HCT116 (cell line): ENCODE results near the gene COL5A2. TPM values are rescaled to one million over a fixed set of nuclear protein-coding genes. Genes with fewer than 3 reads are reported as not detected.

Experiments
- ATAC-seq: fragments of 200-7000 bp; cut with Tn5 transposase; 2 replicates; pipeline ENCODE4 v1.9.1; 2020; ENCODE audit warnings: mild to moderate bottlenecking, moderate library complexity
- BruUV-seq: library from RNA; stranded (reverse); fragments of 400-500 nt; replicated peaks from 2 replicates; lab custom pipeline; 2021; lab: Mats Ljungman, UMichigan
- CTCF ChIA-PET: fragments of 300-600 bp; sonication (Branson Sonifier 250); formaldehyde crosslinking; loops from one replicate; lab custom pipeline; 2021; ENCODE audit warnings: antibody characterized with exemption; lab: Charles Lee
- POLR2A ChIA-PET: fragments of 300-600, 350-600 bp; sonication (Branson Sonifier 250); formaldehyde crosslinking; loops from one replicate; lab custom pipeline; 2021; ENCODE audit warnings: antibody characterized with exemption; lab: Charles Lee
- RAD21 ChIA-PET, 2 experiments: fragments of 300-600 bp; sonication (Branson Sonifier 250); formaldehyde crosslinking; loops; one replicate each; lab custom pipeline; 2023; ENCODE audit warnings: low total read pairs in 2 of 2; ENCODE audit not compliant: uncharacterized antibody in 2 of 2, unreplicated experiment in 2 of 2, low non-redundant PET in 1 of 2; lab: Charles Lee
- DNase-seq: peaks from one replicate; pipeline ENCODE4 v3.0.0-alpha.2; 2010; ENCODE audit warnings: low read depth, low spot score
- H2AFZ ChIP-seq: fragments of 200-600 bp; shearing (Covaris generic), sonication (generic); 2 replicates; pipeline ENCODE4 v1.6.1; 2017; ENCODE audit warnings: low read depth, mixed run types, mixed read lengths, antibody characterized with exemption, low read length; ENCODE audit not compliant: poor library complexity, severe bottlenecking
- H3K27ac ChIP-seq: 2 replicates; pipeline ENCODE4 v1.5.1; 2012; ENCODE audit warnings: low read depth, low read length
- H3K27me3 ChIP-seq: fragments of 200-600 bp; sonication (generic); 2 replicates; pipeline ENCODE4 v1.6.1; 2016; ENCODE audit warnings: mixed run types, low read length, mixed read lengths; ENCODE audit not compliant: insufficient read depth
- H3K36me3 ChIP-seq, 2 experiments: fragments of 200-500 bp in 1 of 2; fragments of 200-600 bp in 1 of 2; sonication (Bioruptor generic) in 1 of 2; sonication (generic) in 1 of 2; 2 replicates each; pipeline versions ENCODE4 v1.5.1 to v1.6.1; 2014 to 2016; ENCODE audit warnings: low read length in 2 of 2, inconsistent platforms in 1 of 2, mixed read lengths in 1 of 2, mixed run types in 1 of 2; ENCODE audit not compliant: insufficient read depth in 2 of 2, control insufficient read depth in 1 of 2
- H3K4me1 ChIP-seq, 2 experiments: fragments of 200-600 bp in 1 of 2; sonication (generic) in 1 of 2; 2 replicates each; pipeline versions ENCODE4 v1.5.1 to v1.6.1; 2012 to 2017; ENCODE audit warnings: low read length in 2 of 2, inconsistent platforms in 1 of 2, mild to moderate bottlenecking in 1 of 2, mixed read lengths in 1 of 2, mixed run types in 1 of 2, moderate library complexity in 1 of 2; ENCODE audit not compliant: insufficient read depth in 2 of 2, control insufficient read depth in 1 of 2
- H3K4me2 ChIP-seq: fragments of 200-600 bp; sonication (generic); 2 replicates; pipeline ENCODE4 v1.6.1; 2017; ENCODE audit warnings: mixed run types, low read length, mixed read lengths
- H3K4me3 ChIP-seq, 2 experiments: fragments of 200-600 bp in 1 of 2; sonication (generic) in 1 of 2; replicated peaks in 1 of 2; 2 replicates each; pipeline ENCODE4 v1.5.1; 2011 to 2016; ENCODE audit warnings: low read length in 2 of 2, control low read depth in 1 of 2, low read depth in 1 of 2, mild to moderate bottlenecking in 1 of 2, mixed read lengths in 1 of 2, mixed run types in 1 of 2
- H3K79me2 ChIP-seq: fragments of 200-600 bp; sonication (generic); 2 replicates; pipeline ENCODE4 v1.6.1; 2017; ENCODE audit warnings: mild to moderate bottlenecking, mixed run types, low read length, moderate library complexity, mixed read lengths; ENCODE audit not compliant: insufficient read depth
- H3K9ac ChIP-seq: fragments of 200-600 bp; sonication (generic); 2 replicates; pipeline ENCODE4 v1.6.1; 2016; ENCODE audit warnings: low read length, mixed read lengths
- H3K9me2 ChIP-seq: fragments of 200-600 bp; sonication (generic), shearing (Covaris generic); 2 replicates; pipeline ENCODE4 v1.6.1; 2017; ENCODE audit warnings: mixed run types, mild to moderate bottlenecking, moderate library complexity; ENCODE audit not compliant: insufficient read depth
- H3K9me3 ChIP-seq, 2 experiments: fragments of 200-500 bp in 1 of 2; fragments of 200-600 bp in 1 of 2; sonication (Bioruptor generic) in 1 of 2; sonication (generic) in 1 of 2; 2 replicates each; pipeline ENCODE4 v1.6.1; 2014 to 2017; ENCODE audit warnings: low read length in 2 of 2, mixed read lengths in 2 of 2, inconsistent platforms in 1 of 2, low read depth in 1 of 2, mild to moderate bottlenecking in 1 of 2, mixed run types in 1 of 2, moderate library complexity in 1 of 2; ENCODE audit not compliant: control insufficient read depth in 1 of 2, insufficient read depth in 1 of 2
- H4K20me1 ChIP-seq: fragments of 200-600 bp; sonication (generic), shearing (Covaris generic); 2 replicates; pipeline ENCODE4 v1.6.1; 2017; ENCODE audit warnings: mixed run types, mild to moderate bottlenecking, moderate library complexity; ENCODE audit not compliant: insufficient read depth
- CBX3 ChIP-seq: IDR thresholded peaks from 2 replicates; pipeline ENCODE4 v1.6.1; 2012; ENCODE audit warnings: low read depth
- CEBPB ChIP-seq: IDR thresholded peaks from 2 replicates; pipeline ENCODE4 v1.6.1; 2012; ENCODE audit warnings: low read depth
- EGR1 ChIP-seq: IDR thresholded peaks from 2 replicates; pipeline ENCODE4 v1.6.1; 2012; ENCODE audit warnings: low read depth
- ELF1 ChIP-seq: IDR thresholded peaks from 2 replicates; pipeline ENCODE4 v1.6.1; 2012; ENCODE audit warnings: low read depth, borderline replicate concordance
- JUND ChIP-seq: IDR thresholded peaks from 2 replicates; pipeline ENCODE4 v1.6.1; 2012
- MAX ChIP-seq: IDR thresholded peaks from 2 replicates; pipeline ENCODE4 v1.6.1; 2012
- POLR2A ChIP-seq: IDR thresholded peaks from 2 replicates; pipeline ENCODE4 v1.7.0; 2011; ENCODE audit warnings: borderline replicate concordance; ENCODE audit not compliant: insufficient read depth, insufficient read length; ENCODE audit errors: extremely low read depth
- POLR2AphosphoS5 ChIP-seq: IDR thresholded peaks from 2 replicates; pipeline ENCODE4 v1.6.1; 2011; ENCODE audit warnings: mild to moderate bottlenecking, low read depth, low read length, moderate library complexity
- RAD21 ChIP-seq: IDR thresholded peaks from 2 replicates; pipeline ENCODE4 v1.6.1; 2012; ENCODE audit warnings: low read depth, mild to moderate bottlenecking
- TCF7L2 ChIP-seq: IDR thresholded peaks from 2 replicates; pipeline ENCODE4 v1.7.0; 2011; ENCODE audit warnings: borderline replicate concordance, inconsistent platforms; ENCODE audit not compliant: insufficient read depth, insufficient read length; ENCODE audit errors: extremely low read depth
- ZFX ChIP-seq: fragments of 450-650 bp; IDR thresholded peaks from 2 replicates; pipeline ENCODE4 v1.6.1; 2017
- ZNF274 ChIP-seq: fragments of 200-500 bp; sonication (Bioruptor generic); IDR thresholded peaks from 2 replicates; pipeline ENCODE4 v1.6.1; 2014; ENCODE audit warnings: mild to moderate bottlenecking, low read depth, low read length, inconsistent platforms
- intact Hi-C: fragments of 100-400 bp; cut with micrococcal nuclease; formaldehyde crosslinking; loops from 2 replicates; pipeline ENCODE4 v1.10.0; 2022
- total RNA-seq: library from RNA; stranded (reverse); gene quantifications from one replicate; pipeline ENCODE4 v1.2.1, GENCODE V29; 2021; ENCODE audit not compliant: unreplicated experiment
- TF ChIP-seq, protein P1 (sequence below): IDR thresholded peaks from 2 replicates; pipeline ENCODE4 v1.6.1; 2011; ENCODE audit warnings: mild to moderate bottlenecking, low read length, moderate library complexity; ENCODE audit not compliant: insufficient replicate concordance; ENCODE audit errors: extremely low read depth
- TF ChIP-seq, protein P2 (sequence below): IDR thresholded peaks from 2 replicates; pipeline ENCODE4 v1.6.1; 2012
- TF ChIP-seq, protein P3 (sequence below), 3 experiments: fragments of 200-600 bp in 1 of 3; sonication (generic) in 1 of 3; IDR thresholded peaks in 2 of 3; conservative IDR thresholded peaks in 1 of 3; 2 replicates each; pipeline ENCODE4 v1.5.1; 2012 to 2017; ENCODE audit warnings: low read depth in 2 of 3, low read length in 2 of 3, antibody characterized with exemption in 1 of 3, borderline replicate concordance in 1 of 3, control low read depth in 1 of 3, mild to moderate bottlenecking in 1 of 3, mixed read lengths in 1 of 3, mixed run types in 1 of 3, moderate library complexity in 1 of 3; ENCODE audit not compliant: insufficient read depth in 1 of 3

The COL5A2 gene
- total RNA-seq, 1 experiment from 2014 or later, result 2.3 TPM

GRCh38 chr2:189152483-189152882 is 27.1 kb downstream of the COL5A2 start:
- CTCF ChIA-PET, result interaction anchor here (2.9 kb wide), 1 partner anchor 10 kb away, joined by 20 read pairs; no protein-coding TSS in a partner anchor
- no peaks in the 10 kb centered on the region for H3K36me3 ChIP-seq
- no peak overlapping the region for H3K9ac ChIP-seq
- no peak overlapping the region for H3K4me3 ChIP-seq
- no peak for ATAC-seq
- RAD21 ChIA-PET, result no interaction called here
- H2AFZ ChIP-seq, result no peak overlapping the region
- DNase-seq, result no peak
- no peak for TF ChIP-seq MAX
- no peak for TF ChIP-seq TCF7L2
- TF ChIP-seq POLR2AphosphoS5, result no peak
- TF ChIP-seq CEBPB, result no peak
- TF ChIP-seq, protein P1, sequence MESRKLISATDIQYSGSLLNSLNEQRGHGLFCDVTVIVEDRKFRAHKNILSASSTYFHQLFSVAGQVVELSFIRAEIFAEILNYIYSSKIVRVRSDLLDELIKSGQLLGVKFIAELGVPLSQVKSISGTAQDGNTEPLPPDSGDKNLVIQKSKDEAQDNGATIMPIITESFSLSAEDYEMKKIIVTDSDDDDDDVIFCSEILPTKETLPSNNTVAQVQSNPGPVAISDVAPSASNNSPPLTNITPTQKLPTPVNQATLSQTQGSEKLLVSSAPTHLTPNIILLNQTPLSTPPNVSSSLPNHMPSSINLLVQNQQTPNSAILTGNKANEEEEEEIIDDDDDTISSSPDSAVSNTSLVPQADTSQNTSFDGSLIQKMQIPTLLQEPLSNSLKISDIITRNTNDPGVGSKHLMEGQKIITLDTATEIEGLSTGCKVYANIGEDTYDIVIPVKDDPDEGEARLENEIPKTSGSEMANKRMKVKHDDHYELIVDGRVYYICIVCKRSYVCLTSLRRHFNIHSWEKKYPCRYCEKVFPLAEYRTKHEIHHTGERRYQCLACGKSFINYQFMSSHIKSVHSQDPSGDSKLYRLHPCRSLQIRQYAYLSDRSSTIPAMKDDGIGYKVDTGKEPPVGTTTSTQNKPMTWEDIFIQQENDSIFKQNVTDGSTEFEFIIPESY, result no peak
- TF ChIP-seq CBX3, result no peak
- no peak for TF ChIP-seq RAD21
- TF ChIP-seq ZFX, result no peak
- no peak for TF ChIP-seq EGR1
- TF ChIP-seq POLR2A, result no peak
- no peak for TF ChIP-seq ELF1
- TF ChIP-seq, protein P2, sequence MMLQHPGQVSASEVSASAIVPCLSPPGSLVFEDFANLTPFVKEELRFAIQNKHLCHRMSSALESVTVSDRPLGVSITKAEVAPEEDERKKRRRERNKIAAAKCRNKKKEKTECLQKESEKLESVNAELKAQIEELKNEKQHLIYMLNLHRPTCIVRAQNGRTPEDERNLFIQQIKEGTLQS, result no peak
- no peak for TF ChIP-seq JUND
- TF ChIP-seq ZNF274, result no peak
- TF ChIP-seq, protein P3, sequence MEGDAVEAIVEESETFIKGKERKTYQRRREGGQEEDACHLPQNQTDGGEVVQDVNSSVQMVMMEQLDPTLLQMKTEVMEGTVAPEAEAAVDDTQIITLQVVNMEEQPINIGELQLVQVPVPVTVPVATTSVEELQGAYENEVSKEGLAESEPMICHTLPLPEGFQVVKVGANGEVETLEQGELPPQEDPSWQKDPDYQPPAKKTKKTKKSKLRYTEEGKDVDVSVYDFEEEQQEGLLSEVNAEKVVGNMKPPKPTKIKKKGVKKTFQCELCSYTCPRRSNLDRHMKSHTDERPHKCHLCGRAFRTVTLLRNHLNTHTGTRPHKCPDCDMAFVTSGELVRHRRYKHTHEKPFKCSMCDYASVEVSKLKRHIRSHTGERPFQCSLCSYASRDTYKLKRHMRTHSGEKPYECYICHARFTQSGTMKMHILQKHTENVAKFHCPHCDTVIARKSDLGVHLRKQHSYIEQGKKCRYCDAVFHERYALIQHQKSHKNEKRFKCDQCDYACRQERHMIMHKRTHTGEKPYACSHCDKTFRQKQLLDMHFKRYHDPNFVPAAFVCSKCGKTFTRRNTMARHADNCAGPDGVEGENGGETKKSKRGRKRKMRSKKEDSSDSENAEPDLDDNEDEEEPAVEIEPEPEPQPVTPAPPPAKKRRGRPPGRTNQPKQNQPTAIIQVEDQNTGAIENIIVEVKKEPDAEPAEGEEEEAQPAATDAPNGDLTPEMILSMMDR (IDR thresholded peaks at IDR 0.05 in 2 of 3, conservative IDR thresholded peaks at IDR 0.05 in 1 of 3; ENCODE audit: borderline replicate concordance in 1 of 3, insufficient read depth in 1 of 3, low read depth in 2 of 3, low read length in 2 of 3), result no peak
- H3K9me3 ChIP-seq, result no peaks in the 10 kb centered on the region
- BruUV-seq, result no TSS peak
- no peak overlapping the region for H3K4me2 ChIP-seq
- no peaks in the 10 kb centered on the region for H3K4me1 ChIP-seq
- H4K20me1 ChIP-seq, result no peaks in the 10 kb centered on the region
- no peak overlapping the region for H3K27ac ChIP-seq
- no peaks in the 10 kb centered on the region for H3K79me2 ChIP-seq
- POLR2A ChIA-PET, result interaction anchor here (0.5 to 1.1 kb wide), 2 partner anchors 9 to 267 kb away, joined by 3 to 6 read pairs; no protein-coding TSS in a partner anchor
- H3K9me2 ChIP-seq, result no peaks in the 10 kb centered on the region
- intact Hi-C loops, result no loop called here
- no peaks in the 10 kb centered on the region for H3K27me3 ChIP-seq
